Measurements from ENCODE around the gene DYNLT2B.

DNA sequence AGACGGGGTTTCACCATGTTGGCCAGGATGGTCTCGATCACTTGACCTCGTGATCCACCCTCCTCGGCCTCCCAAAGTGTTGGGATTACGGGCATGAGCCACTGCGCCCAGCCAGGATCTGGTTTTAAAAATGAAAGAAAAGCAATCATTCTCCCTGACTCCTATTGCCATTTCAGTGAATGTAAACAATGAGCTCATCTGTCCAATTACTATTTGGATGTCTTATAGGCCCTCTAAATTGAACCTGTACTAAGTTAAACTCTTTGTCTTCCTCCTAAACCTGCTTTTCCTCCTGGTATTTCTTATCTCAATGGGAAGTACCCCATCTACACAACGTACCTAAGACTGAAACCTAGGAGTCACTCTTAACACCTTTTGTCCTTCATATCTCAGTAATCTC lies 54.2 kb downstream of the DYNLT2B start:
- TF ChIP-seq EZH2phosphoT487 (IDR thresholded peaks at IDR 0.05) = no peak
- TF ChIP-seq, protein P1, sequence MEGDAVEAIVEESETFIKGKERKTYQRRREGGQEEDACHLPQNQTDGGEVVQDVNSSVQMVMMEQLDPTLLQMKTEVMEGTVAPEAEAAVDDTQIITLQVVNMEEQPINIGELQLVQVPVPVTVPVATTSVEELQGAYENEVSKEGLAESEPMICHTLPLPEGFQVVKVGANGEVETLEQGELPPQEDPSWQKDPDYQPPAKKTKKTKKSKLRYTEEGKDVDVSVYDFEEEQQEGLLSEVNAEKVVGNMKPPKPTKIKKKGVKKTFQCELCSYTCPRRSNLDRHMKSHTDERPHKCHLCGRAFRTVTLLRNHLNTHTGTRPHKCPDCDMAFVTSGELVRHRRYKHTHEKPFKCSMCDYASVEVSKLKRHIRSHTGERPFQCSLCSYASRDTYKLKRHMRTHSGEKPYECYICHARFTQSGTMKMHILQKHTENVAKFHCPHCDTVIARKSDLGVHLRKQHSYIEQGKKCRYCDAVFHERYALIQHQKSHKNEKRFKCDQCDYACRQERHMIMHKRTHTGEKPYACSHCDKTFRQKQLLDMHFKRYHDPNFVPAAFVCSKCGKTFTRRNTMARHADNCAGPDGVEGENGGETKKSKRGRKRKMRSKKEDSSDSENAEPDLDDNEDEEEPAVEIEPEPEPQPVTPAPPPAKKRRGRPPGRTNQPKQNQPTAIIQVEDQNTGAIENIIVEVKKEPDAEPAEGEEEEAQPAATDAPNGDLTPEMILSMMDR (IDR thresholded peaks at IDR 0.05) = no peak

Data from neural progenitor cell (in vitro differentiated cells).